K562 (cell line): Measurements from ENCODE around the gene ABHD16B. TPM values are rescaled to one million over a fixed set of nuclear protein-coding genes. Genes with fewer than 3 reads are reported as not detected.
A peak's percentile ranks its signal among the peaks of the same experiment; 100 is the strongest.

Source experiments
- ATAC-seq: fragments of 200-7000 bp; cut with Tn5 transposase; 3 replicates; pipeline ENCODE4 v1.9.1; 2020; ENCODE audit warnings: moderate library complexity
- BruUV-seq: library from RNA; stranded (reverse); fragments of 400-500 nt; replicated peaks from 2 replicates; lab custom pipeline; 2021; lab: Mats Ljungman, UMichigan
- CTCF ChIA-PET: fragments of 300-600 bp; formaldehyde crosslinking; extraction: SDS; loops from one replicate; lab custom pipeline; 2021; ENCODE audit warnings: low intra/inter-chr PET ratio; lab: Yijun Ruan, JAX
- POLR2A ChIA-PET: fragments of 300-600, 350-650 bp; sonication (Branson Sonifier 250); formaldehyde crosslinking; extraction: SDS; loops from one replicate; lab custom pipeline; 2021; ENCODE audit warnings: antibody characterized with exemption, inconsistent platforms; lab: Yijun Ruan, JAX
- DNase-seq, 4 experiments: peaks; one replicate each; pipeline versions ENCODE4 v3.0.0 to v3.0.0-alpha.2; 2011 to 2018; ENCODE audit warnings: low spot score in 3 of 4, mixed read lengths in 3 of 4; ENCODE audit errors: extremely low read depth in 1 of 4
- FAIRE-seq: peaks from 2 replicates; lab custom pipeline; 2011; peaks lifted over from hg19 to GRCh38; lab: Jason Lieb, UNC
- H2AFZ ChIP-seq: 2 replicates; pipeline ENCODE4 v1.6.0; 2011; ENCODE audit warnings: low read depth, low read length, control low read depth, inconsistent platforms
- H3K27ac ChIP-seq: fragments of 200-600 bp; 3 replicates; pipeline ENCODE4 v1.8.0; 2011; ENCODE audit warnings: low read depth, mild to moderate bottlenecking, control low read depth, inconsistent platforms, low read length, moderate library complexity, mixed read lengths; ENCODE audit errors: extremely low read depth
- H3K27me3 ChIP-seq, 2 experiments: fragments of 300-600 bp in 1 of 2; 2 replicates in 1 of 2; 3 replicates in 1 of 2; pipeline versions ENCODE4 v1.6.0 to v1.8.0; 2011; ENCODE audit warnings: inconsistent platforms in 2 of 2, low read length in 2 of 2, mild to moderate bottlenecking in 1 of 2, mixed read lengths in 1 of 2, moderate library complexity in 1 of 2; ENCODE audit not compliant: control insufficient read depth in 2 of 2, insufficient read depth in 2 of 2
- H3K36me3 ChIP-seq: fragments of 300-600 bp; 3 replicates; pipeline ENCODE4 v1.8.0; 2011; ENCODE audit warnings: mild to moderate bottlenecking, low read length, inconsistent platforms; ENCODE audit not compliant: control insufficient read depth, insufficient read depth
- H3K4me1 ChIP-seq, 2 experiments: fragments of 200-600 bp in 1 of 2; replicated peaks in 1 of 2; 2 replicates in 1 of 2; 3 replicates in 1 of 2; pipeline versions ENCODE4 v1.5.1 to v1.8.0; 2011; ENCODE audit warnings: inconsistent platforms in 2 of 2, low read length in 2 of 2, mild to moderate bottlenecking in 1 of 2, mixed read lengths in 1 of 2, moderate library complexity in 1 of 2; ENCODE audit not compliant: control insufficient read depth in 2 of 2, insufficient read depth in 2 of 2
- H3K4me2 ChIP-seq: 2 replicates; pipeline ENCODE4 v1.6.1; 2011; ENCODE audit warnings: low read length, control low read depth, inconsistent platforms, mixed read lengths; ENCODE audit not compliant: insufficient read depth
- H3K4me3 ChIP-seq: fragments of 200-600 bp; sonication (generic), shearing (Covaris generic); 2 replicates; pipeline ENCODE4 v1.5.1; 2016; ENCODE audit warnings: control low read depth, inconsistent platforms
- H3K79me2 ChIP-seq: fragments of 200-600 bp; 3 replicates; pipeline ENCODE4 v1.8.0; 2011; ENCODE audit warnings: low read length, inconsistent platforms; ENCODE audit not compliant: control insufficient read depth, insufficient read depth
- H3K9ac ChIP-seq, 2 experiments: 2 replicates each; pipeline versions ENCODE4 v1.6.0 to v1.6.1; 2011; ENCODE audit warnings: low read depth in 2 of 2, low read length in 2 of 2, control low read depth in 1 of 2, inconsistent platforms in 1 of 2, mild to moderate bottlenecking in 1 of 2, mixed read lengths in 1 of 2; ENCODE audit not compliant: insufficient read depth in 1 of 2
- H3K9me1 ChIP-seq: one replicate; pipeline ENCODE4 v1.6.0; 2011; ENCODE audit warnings: inconsistent platforms, mild to moderate bottlenecking, low read length, moderate library complexity; ENCODE audit not compliant: control insufficient read depth, insufficient read depth
- H3K9me3 ChIP-seq: replicated peaks from 2 replicates; pipeline ENCODE4 v1.5.1; 2011; ENCODE audit warnings: low read depth, low read length, inconsistent platforms; ENCODE audit not compliant: control insufficient read depth, insufficient read depth
- H4K20me1 ChIP-seq: replicated peaks from 2 replicates; pipeline ENCODE4 v1.6.1; 2011; ENCODE audit warnings: low read length, inconsistent platforms, mixed read lengths; ENCODE audit not compliant: control insufficient read depth, insufficient read depth
- CCNT2 ChIP-seq: IDR thresholded peaks from 2 replicates; pipeline ENCODE4 v1.6.1; 2011; ENCODE audit warnings: borderline replicate concordance, low read depth, mild to moderate bottlenecking, moderate library complexity, mixed read lengths, low read length; ENCODE audit not compliant: insufficient read length; ENCODE audit errors: extremely low read depth
- PHB2 ChIP-seq: fragments of 450-650 bp; IDR thresholded peaks from 2 replicates; pipeline ENCODE4 v1.6.1; 2017; ENCODE audit warnings: low read depth
- PHF8 ChIP-seq: fragments of 200-600 bp; sonication (generic); IDR thresholded peaks from 2 replicates; pipeline ENCODE4 v1.6.1; 2012; ENCODE audit warnings: mixed run types, mild to moderate bottlenecking, inconsistent platforms, low read length, moderate library complexity, borderline replicate concordance
- SP1 ChIP-seq: sonication (generic); formaldehyde crosslinking; IDR thresholded peaks from 2 replicates; pipeline ENCODE4 v1.8.1; 2022; ENCODE audit warnings: mild to moderate bottlenecking, missing genetic modification reagents
- TFAM ChIP-seq: fragments of 250-450 bp; sonication (Bioruptor Pico); conservative IDR thresholded peaks from 2 replicates; pipeline ENCODE4 v1.5.0; 2021; ENCODE audit warnings: mild to moderate bottlenecking, moderate library complexity
- ZBTB7A ChIP-seq: IDR thresholded peaks from 2 replicates; pipeline ENCODE4 v1.6.1; 2011; ENCODE audit warnings: low read depth, mild to moderate bottlenecking, low read length, moderate library complexity, borderline replicate concordance; ENCODE audit not compliant: control insufficient read depth
- ZNF197 ChIP-seq: fragments of 200-800 bp; sonication (Bioruptor generic); IDR thresholded peaks from 2 replicates; pipeline ENCODE4 v1.6.1; 2016; ENCODE audit warnings: low read depth, missing genetic modification characterization, missing compliant biosample characterization
- ZNF644 ChIP-seq: fragments of 200-800 bp; sonication (Bioruptor generic); IDR thresholded peaks from 2 replicates; pipeline ENCODE4 v1.6.1; 2016; ENCODE audit warnings: low read depth, missing genetic modification characterization, missing compliant biosample characterization
- ZNF766 ChIP-seq: fragments of 200-800 bp; sonication (Bioruptor generic); conservative IDR thresholded peaks from 2 replicates; pipeline ENCODE4 v1.6.1; 2016; ENCODE audit warnings: missing genetic modification characterization, missing compliant biosample characterization
- WGBS: fragments of 100-300 bp; shearing (Covaris generic); methylation state at CpG from one replicate; pipeline ENCODE4 v1.1.6; 2016; ENCODE audit warnings: low coverage, mixed read lengths; ENCODE audit not compliant: insufficient coverage; ENCODE audit errors: missing lambda C conversion rate; 5-methylcytosine and 5-hydroxymethylcytosine counted together
- in situ Hi-C: fragments of 300-500 bp; cut with MboI; formaldehyde crosslinking; loops from 4 replicates; pipeline ENCODE4 v1.15.0; 2018; ENCODE audit warnings: inconsistent platforms, mixed read lengths
- intact Hi-C: fragments of 100-400 bp; cut with micrococcal nuclease; formaldehyde crosslinking; loops from 2 replicates; pipeline ENCODE4 v1.14.2; 2022
- polyA plus RNA-seq, 8 experiments: library from polyadenylated mRNA; depleted of rRNA in 4 of 8; stranded (reverse) in 5 of 8; unstranded in 3 of 8; fragments of >200 nt; fragmentation: Nextera tagmentation in 2 of 8; fragmentation: Illumina TruSeq in 1 of 8; extraction: Ambion mirVana in 2 of 8; extraction: Trizol in 1 of 8; gene quantifications; 2 replicates each; pipeline versions ENCODE4 v1.2.1 to v1.2.3, GENCODE V29; 2011 to 2014; ENCODE audit warnings: inconsistent platforms in 1 of 8, missing spikeins in 1 of 8
- total RNA-seq, 7 experiments: library from RNA; depleted of rRNA in 6 of 7; stranded (reverse); fragments of >200 nt in 6 of 7; fragmentation: Illumina TruSeq in 2 of 7; extraction: Trizol in 2 of 7; gene quantifications; 2 replicates each; pipeline versions ENCODE4 v1.2.1 to v1.2.3, GENCODE V29; 2011 to 2021; ENCODE audit warnings: low replicate concordance in 1 of 7
- TF ChIP-seq, protein P1 (sequence below): fragments of 200-800 bp; sonication (Bioruptor generic); IDR thresholded peaks from 2 replicates; pipeline ENCODE4 v1.6.1; 2017; ENCODE audit warnings: missing genetic modification characterization, missing compliant biosample characterization
- TF ChIP-seq, protein P2 (sequence below): fragments of 250-450 bp; sonication (Bioruptor Pico); IDR thresholded peaks from 2 replicates; pipeline ENCODE4 v1.4.0; 2020; ENCODE audit warnings: borderline replicate concordance
- TF ChIP-seq, protein P3 (sequence below): fragments of 200-800 bp; sonication (Bioruptor generic); IDR thresholded peaks from 2 replicates; pipeline ENCODE4 v1.6.1; 2017; ENCODE audit warnings: missing genetic modification characterization, missing compliant biosample characterization

ABHD16B gene
- total and polyA plus RNA-seq, 9 of the 15 experiments (the other 6 are each of a cell fraction or from before 2014, with no cell fraction given): not detected

DNA sequence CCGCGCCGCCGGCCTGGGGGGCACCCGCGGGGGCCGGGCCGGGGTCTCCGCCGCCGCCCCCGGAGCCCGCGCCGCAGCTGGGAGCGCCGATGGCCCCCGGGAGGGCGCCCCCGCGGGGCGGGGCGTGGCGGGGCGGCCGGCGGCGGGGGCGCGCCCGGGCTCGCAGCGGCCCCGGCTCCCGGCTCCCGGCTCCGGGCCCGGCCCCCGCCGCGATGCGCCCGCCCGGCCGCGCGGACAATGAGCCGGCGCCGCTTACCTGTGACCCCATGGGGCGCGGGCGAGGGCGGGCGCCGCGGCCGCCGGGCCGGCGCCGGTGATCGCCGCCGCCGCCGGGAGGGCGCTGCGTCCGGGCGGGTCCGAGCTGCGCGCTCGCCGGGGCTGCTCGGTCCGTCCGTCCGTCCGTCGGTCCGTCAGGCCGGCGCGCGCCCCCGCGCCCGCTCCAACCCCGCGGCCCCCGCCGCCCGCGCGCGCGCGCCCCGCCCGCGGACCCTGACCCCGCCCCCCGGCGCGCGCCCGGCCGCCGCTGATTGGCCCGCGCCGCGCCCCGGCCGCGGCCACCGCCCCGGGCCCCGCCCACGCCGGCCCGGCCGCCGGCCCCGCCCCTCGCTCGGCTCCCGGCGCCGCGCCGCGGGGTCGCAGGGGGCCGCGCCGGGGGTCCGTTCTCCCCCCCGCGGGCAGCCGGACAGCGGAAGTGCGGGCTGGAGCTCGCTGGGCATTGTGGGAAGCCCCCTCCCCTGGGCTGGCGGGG, 30.3 kb upstream of the ABHD16B start, which contains the start of gene ZBTB46:
ZBTB46 (minus strand) TSS at position 424 of the 748 bp plus-strand sequence. CDS start 40,507 bp downstream, outside the sequence.
- intact Hi-C loops: no loop called here
- Histone ChIP-seq H4K20me1 (0 out of 2 replicates have a peak, but pooled peaks cover 10% of the 10 kb centered on the region), H3K27ac (no peak within 1 kb of the TSS), H3K9me1 (no peaks in the 10 kb centered on the region), H3K36me3 (no peaks in the 10 kb centered on the region), H3K4me3 (peak within 1 kb of the TSS; percentile 55), H3K9ac (peak within 1 kb of the TSS in 1 of 2 experiments; percentile 87; a peak in 2 of 4 replicates), H3K4me2 (peak within 1 kb of the TSS; percentile 55), H2AFZ (peak within 1 kb of the TSS; percentile 77), H3K4me1 (peaks cover 12 to 66% of the 10 kb centered on the region in 2 experiments), H3K79me2 (no peaks in the 10 kb centered on the region), H3K27me3 (peaks cover 12 to 25% of the 10 kb centered on the region in 2 experiments; a peak in 4 of 5 replicates), H3K9me3 (no peaks in the 10 kb centered on the region)
- BruUV-seq: no TSS peak
- in situ Hi-C loops: no loop called here
- FAIRE-seq (no peak), ATAC-seq (peak; percentile 48), DNase-seq (peak; percentile 77 to 98 (median 97))
- no CpG with 5 or more reads among the region's 147 CpGs for WGBS
- CTCF ChIA-PET: no interaction called here
- POLR2A ChIA-PET: no interaction called here
- 0 out of 2 replicates have a peak, but pooled peaks have one; percentile 46 for TF ChIP-seq ZNF197 (CRISPR knock-in tag)
- TF ChIP-seq, protein P1, sequence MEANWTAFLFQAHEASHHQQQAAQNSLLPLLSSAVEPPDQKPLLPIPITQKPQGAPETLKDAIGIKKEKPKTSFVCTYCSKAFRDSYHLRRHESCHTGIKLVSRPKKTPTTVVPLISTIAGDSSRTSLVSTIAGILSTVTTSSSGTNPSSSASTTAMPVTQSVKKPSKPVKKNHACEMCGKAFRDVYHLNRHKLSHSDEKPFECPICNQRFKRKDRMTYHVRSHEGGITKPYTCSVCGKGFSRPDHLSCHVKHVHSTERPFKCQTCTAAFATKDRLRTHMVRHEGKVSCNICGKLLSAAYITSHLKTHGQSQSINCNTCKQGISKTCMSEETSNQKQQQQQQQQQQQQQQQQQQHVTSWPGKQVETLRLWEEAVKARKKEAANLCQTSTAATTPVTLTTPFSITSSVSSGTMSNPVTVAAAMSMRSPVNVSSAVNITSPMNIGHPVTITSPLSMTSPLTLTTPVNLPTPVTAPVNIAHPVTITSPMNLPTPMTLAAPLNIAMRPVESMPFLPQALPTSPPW: peak; percentile 74
- peak; percentile 31; the same call in 1 of the 2 replicates for TF ChIP-seq PHF8
- TF ChIP-seq, protein P2, sequence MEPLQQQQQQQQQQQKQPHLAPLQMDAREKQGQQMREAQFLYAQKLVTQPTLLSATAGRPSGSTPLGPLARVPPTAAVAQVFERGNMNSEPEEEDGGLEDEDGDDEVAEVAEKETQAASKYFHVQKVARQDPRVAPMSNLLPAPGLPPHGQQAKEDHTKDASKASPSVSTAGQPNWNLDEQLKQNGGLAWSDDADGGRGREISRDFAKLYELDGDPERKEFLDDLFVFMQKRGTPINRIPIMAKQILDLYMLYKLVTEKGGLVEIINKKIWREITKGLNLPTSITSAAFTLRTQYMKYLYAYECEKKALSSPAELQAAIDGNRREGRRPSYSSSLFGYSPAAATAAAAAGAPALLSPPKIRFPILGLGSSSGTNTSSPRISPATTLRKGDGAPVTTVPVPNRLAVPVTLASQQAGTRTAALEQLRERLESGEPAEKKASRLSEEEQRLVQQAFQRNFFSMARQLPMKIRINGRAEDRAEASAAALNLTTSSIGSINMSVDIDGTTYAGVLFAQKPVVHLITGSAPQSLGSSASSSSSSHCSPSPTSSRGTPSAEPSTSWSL (CRISPR knock-in tag): no peak
- no peak for TF ChIP-seq SP1 (CRISPR knock-in tag)
- TF ChIP-seq ZNF766 (CRISPR knock-in tag): 0 out of 2 replicates have a peak, but pooled peaks have one; percentile 38
- no peak for TF ChIP-seq PHB2
- TF ChIP-seq ZNF644: peak; percentile 46; the same call in 1 of the 2 replicates
- no peak for TF ChIP-seq TFAM (CRISPR knock-in tag)
- peak; percentile 14 for TF ChIP-seq CCNT2
- TF ChIP-seq ZBTB7A: peak; percentile 93
- TF ChIP-seq, protein P3, sequence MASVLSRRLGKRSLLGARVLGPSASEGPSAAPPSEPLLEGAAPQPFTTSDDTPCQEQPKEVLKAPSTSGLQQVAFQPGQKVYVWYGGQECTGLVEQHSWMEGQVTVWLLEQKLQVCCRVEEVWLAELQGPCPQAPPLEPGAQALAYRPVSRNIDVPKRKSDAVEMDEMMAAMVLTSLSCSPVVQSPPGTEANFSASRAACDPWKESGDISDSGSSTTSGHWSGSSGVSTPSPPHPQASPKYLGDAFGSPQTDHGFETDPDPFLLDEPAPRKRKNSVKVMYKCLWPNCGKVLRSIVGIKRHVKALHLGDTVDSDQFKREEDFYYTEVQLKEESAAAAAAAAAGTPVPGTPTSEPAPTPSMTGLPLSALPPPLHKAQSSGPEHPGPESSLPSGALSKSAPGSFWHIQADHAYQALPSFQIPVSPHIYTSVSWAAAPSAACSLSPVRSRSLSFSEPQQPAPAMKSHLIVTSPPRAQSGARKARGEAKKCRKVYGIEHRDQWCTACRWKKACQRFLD (CRISPR knock-in tag): peak; percentile 54; the same call in 1 of the 2 replicates
